IMR-90 (cell line): Measurements from ENCODE around the gene CHN2. TPM values are rescaled to one million over a fixed set of nuclear protein-coding genes. Genes with fewer than 3 reads are reported as not detected.

ENCODE experiments used
- ATAC-seq: fragments of 200-7000 bp; cut with Tn5 transposase; 2 replicates; pipeline ENCODE4 v1.9.1; 2020; ENCODE audit warnings: low read depth, mild to moderate bottlenecking, moderate library complexity
- BruUV-seq: library from RNA; stranded (reverse); fragments of 400-500 nt; replicated peaks from 2 replicates; lab custom pipeline; 2021; lab: Mats Ljungman, UMichigan
- CTCF ChIA-PET: fragments of 300-600 bp; formaldehyde crosslinking; extraction: SDS; loops from one replicate; lab custom pipeline; 2021; ENCODE audit warnings: antibody characterized with exemption; lab: Yijun Ruan, JAX
- POLR2A ChIA-PET: fragments of 300-600 bp; sonication (Branson Sonifier 250); formaldehyde crosslinking; loops from one replicate; lab custom pipeline; 2022; ENCODE audit warnings: antibody characterized with exemption; ENCODE audit not compliant: unreplicated experiment; lab: Charles Lee
- DNase-seq: peaks from one replicate; pipeline ENCODE4 v3.0.0; 2013
- H2AFZ ChIP-seq: replicated peaks from 2 replicates; pipeline ENCODE3; 2013; ENCODE audit warnings: low read length, mild to moderate bottlenecking; ENCODE audit not compliant: poor library complexity
- H2AK5ac ChIP-seq: 2 replicates; pipeline ENCODE4 v1.6.1; 2013; ENCODE audit warnings: low read depth, low read length, inconsistent platforms
- H2AK9ac ChIP-seq: replicated peaks from 2 replicates; pipeline ENCODE3; 2013; ENCODE audit warnings: mild to moderate bottlenecking, low read depth, low read length, moderate library complexity; ENCODE audit not compliant: poor library complexity
- H2BK120ac ChIP-seq: 2 replicates; pipeline ENCODE4 v1.6.1; 2013; ENCODE audit warnings: low read depth, low read length, inconsistent platforms
- H2BK15ac ChIP-seq: 3 replicates; pipeline ENCODE4 v1.6.1; 2013; ENCODE audit warnings: low read depth, low read length, inconsistent platforms
- H2BK20ac ChIP-seq: 2 replicates; pipeline ENCODE4 v1.6.1; 2013; ENCODE audit warnings: low read depth, mild to moderate bottlenecking, inconsistent platforms, low read length, moderate library complexity
- H2BK5ac ChIP-seq: 2 replicates; pipeline ENCODE4 v1.6.1; 2013; ENCODE audit warnings: mild to moderate bottlenecking, low read depth, low read length, inconsistent platforms; ENCODE audit not compliant: poor library complexity, severe bottlenecking
- H3K14ac ChIP-seq: replicated peaks from 2 replicates; pipeline ENCODE4 v1.6.1; 2013; ENCODE audit warnings: low read depth, low read length, inconsistent platforms
- H3K18ac ChIP-seq: 2 replicates; pipeline ENCODE4 v1.6.1; 2013; ENCODE audit warnings: low read depth, low read length, control low read depth
- H3K23ac ChIP-seq: 2 replicates; pipeline ENCODE4 v1.6.1; 2013; ENCODE audit warnings: low read depth, low read length, inconsistent platforms
- H3K27ac ChIP-seq: 2 replicates; pipeline ENCODE4 v1.5.1; 2013; ENCODE audit warnings: mild to moderate bottlenecking, control low read depth, low read length; ENCODE audit not compliant: insufficient read depth
- H3K27me3 ChIP-seq: 2 replicates; pipeline ENCODE4 v1.6.1; 2013; ENCODE audit warnings: low read length; ENCODE audit not compliant: control insufficient read depth, insufficient read depth
- H3K36me3 ChIP-seq: 2 replicates; pipeline ENCODE4 v1.6.1; 2013; ENCODE audit warnings: low read length, mixed read lengths; ENCODE audit not compliant: control insufficient read depth, insufficient read depth
- H3K4ac ChIP-seq: 2 replicates; pipeline ENCODE4 v1.6.1; 2013; ENCODE audit warnings: low read depth, low read length, inconsistent platforms
- H3K4me1 ChIP-seq: 2 replicates; pipeline ENCODE4 v1.6.1; 2013; ENCODE audit warnings: low read length, mixed read lengths; ENCODE audit not compliant: control insufficient read depth, insufficient read depth
- H3K4me2 ChIP-seq: 2 replicates; pipeline ENCODE4 v1.6.1; 2013; ENCODE audit warnings: low read depth, mild to moderate bottlenecking, control low read depth, low read length, moderate library complexity
- H3K4me3 ChIP-seq: 2 replicates; pipeline ENCODE4 v1.5.1; 2013; ENCODE audit warnings: low read depth, mild to moderate bottlenecking, control low read depth, low read length, moderate library complexity; ENCODE audit not compliant: insufficient read depth
- H3K56ac ChIP-seq: 2 replicates; pipeline ENCODE4 v1.6.1; 2013; ENCODE audit warnings: low read length, inconsistent platforms; ENCODE audit not compliant: insufficient read depth; ENCODE audit errors: extremely low read depth
- H3K79me1 ChIP-seq, 2 experiments: 2 replicates each; pipeline ENCODE4 v1.6.1; 2013; ENCODE audit warnings: low read length in 2 of 2, inconsistent platforms in 1 of 2, low read depth in 1 of 2
- H3K9ac ChIP-seq: 2 replicates; pipeline ENCODE4 v1.6.1; 2013; ENCODE audit warnings: low read depth, low read length, control low read depth
- H3K9me1 ChIP-seq: 2 replicates; pipeline ENCODE4 v1.6.1; 2013; ENCODE audit warnings: low read length, inconsistent platforms; ENCODE audit not compliant: insufficient read depth
- H3K9me3 ChIP-seq: 2 replicates; pipeline ENCODE4 v1.6.1; 2013; ENCODE audit warnings: low read length; ENCODE audit not compliant: control insufficient read depth, insufficient read depth
- H4K20me1 ChIP-seq: 2 replicates; pipeline ENCODE4 v1.6.1; 2013; ENCODE audit warnings: low read length, inconsistent platforms; ENCODE audit not compliant: insufficient read depth
- H4K5ac ChIP-seq: 2 replicates; pipeline ENCODE4 v1.6.1; 2013; ENCODE audit warnings: mild to moderate bottlenecking, low read depth, low read length, control low read depth
- H4K8ac ChIP-seq, 2 experiments: 2 replicates each; pipeline ENCODE4 v1.6.1; 2013; ENCODE audit warnings: low read depth in 2 of 2, low read length in 2 of 2, control low read depth in 1 of 2, inconsistent platforms in 1 of 2
- H4K91ac ChIP-seq: 2 replicates; pipeline ENCODE4 v1.6.1; 2013; ENCODE audit warnings: low read depth, low read length, inconsistent platforms; ENCODE audit not compliant: insufficient read depth
- BHLHE40 ChIP-seq: fragments of 150-350 bp; IDR thresholded peaks from 2 replicates; pipeline ENCODE4 v1.6.1; 2016; ENCODE audit warnings: mild to moderate bottlenecking, low read depth, low read length
- CEBPB ChIP-seq: IDR thresholded peaks from 2 replicates; pipeline ENCODE4 v1.6.1; 2012; ENCODE audit warnings: low read depth, low read length, improper control_type of control experiment
- CHD1 ChIP-seq: IDR thresholded peaks from 2 replicates; pipeline ENCODE4 v1.6.1; 2012; ENCODE audit warnings: low read depth, low read length, improper control_type of control experiment
- CTCF ChIP-seq: conservative IDR thresholded peaks from 2 replicates; pipeline ENCODE4 v1.5.1; 2012; ENCODE audit warnings: mild to moderate bottlenecking, low read depth, low read length, improper control_type of control experiment
- ELK1 ChIP-seq: fragments of 150-350 bp; IDR thresholded peaks from 2 replicates; pipeline ENCODE4 v1.6.1; 2016; ENCODE audit warnings: low read depth, mild to moderate bottlenecking, low read length, moderate library complexity, borderline replicate concordance
- MAFK ChIP-seq: IDR thresholded peaks from 2 replicates; pipeline ENCODE4 v1.6.1; 2012; ENCODE audit warnings: low read depth, low read length, improper control_type of control experiment
- MAZ ChIP-seq: IDR thresholded peaks from 2 replicates; pipeline ENCODE4 v1.6.1; 2012; ENCODE audit warnings: low read depth, mild to moderate bottlenecking, low read length, improper control_type of control experiment, moderate library complexity, borderline replicate concordance
- MXI1 ChIP-seq: IDR thresholded peaks from 2 replicates; pipeline ENCODE4 v1.6.1; 2012; ENCODE audit warnings: low read depth, mild to moderate bottlenecking, low read length, moderate library complexity, borderline replicate concordance
- NFE2L2 ChIP-seq: fragments of 150-350 bp; IDR thresholded peaks from 2 replicates; pipeline ENCODE4 v1.6.1; 2016; ENCODE audit warnings: low read depth, mild to moderate bottlenecking, low read length
- POLR2A ChIP-seq: IDR thresholded peaks from 2 replicates; pipeline ENCODE4 v1.6.1; 2012; ENCODE audit warnings: mild to moderate bottlenecking, low read depth, low read length
- RAD21 ChIP-seq: IDR thresholded peaks from 2 replicates; pipeline ENCODE4 v1.6.1; 2012; ENCODE audit warnings: low read length, improper control_type of control experiment
- RCOR1 ChIP-seq: IDR thresholded peaks from 2 replicates; pipeline ENCODE4 v1.6.1; 2012; ENCODE audit warnings: mild to moderate bottlenecking, low read length, improper control_type of control experiment; ENCODE audit not compliant: insufficient replicate concordance
- RFX5 ChIP-seq: IDR thresholded peaks from 2 replicates; pipeline ENCODE4 v1.8.0; 2012; ENCODE audit warnings: low read depth, mild to moderate bottlenecking, low read length, moderate library complexity
- SMC3 ChIP-seq: fragments of 150-350 bp; IDR thresholded peaks from 2 replicates; pipeline ENCODE4 v1.6.1; 2016; ENCODE audit warnings: low read depth, mild to moderate bottlenecking, antibody characterized with exemption, low read length, moderate library complexity
- USF2 ChIP-seq: fragments of 150-350 bp; IDR thresholded peaks from 2 replicates; pipeline ENCODE4 v1.6.1; 2017; ENCODE audit warnings: mild to moderate bottlenecking, antibody characterized with exemption, low read length, low read depth
- WGBS, 2 experiments: methylation state at CpG; one replicate each; pipeline versions ENCODE4 v1.1.5 to v1.1.7; 2013; ENCODE audit warnings: missing lambda C conversion rate in 2 of 2; ENCODE audit not compliant: insufficient read length in 1 of 2; ENCODE audit errors: extremely low coverage in 2 of 2; 5-methylcytosine and 5-hydroxymethylcytosine counted together
- dilution Hi-C: fragments of 300-500 bp; cut with HindIII; formaldehyde crosslinking; loops from one replicate; pipeline ENCODE4 v1.14.3; 2018; ENCODE audit warnings: low sequenced_read_pairs; ENCODE audit not compliant: unreplicated experiment
- in situ Hi-C: fragments of 300-500 bp; cut with MboI; formaldehyde crosslinking; loops from 3 replicates; pipeline ENCODE4 v1.14.3; 2019; ENCODE audit warnings: low sequenced_read_pairs, inconsistent platforms, mixed read lengths
- intact Hi-C: fragments of 100-400 bp; cut with micrococcal nuclease; formaldehyde crosslinking; loops from 2 replicates; pipeline ENCODE4 v1.10.0; 2022
- polyA plus RNA-seq, 3 experiments: library from polyadenylated mRNA; depleted of rRNA; stranded (reverse); fragments of >200 nt; gene quantifications; 2 replicates each; pipeline ENCODE4 v1.2.3, GENCODE V29; 2012; ENCODE audit warnings: low replicate concordance in 1 of 3
- total RNA-seq: library from RNA; depleted of rRNA; stranded (reverse); fragments of >200 nt; gene quantifications from 2 replicates; pipeline ENCODE4 v1.2.3, GENCODE V29; 2012

The CHN2 gene
- total and polyA plus RNA-seq, 2 of the 4 experiments (the other 2 are of a cell fraction) = not detected

GRCh38 chr7:29146888-29147609 lies 47.5 kb upstream of the CHN2 start:
- no peak overlapping the region for H3K4me3 ChIP-seq
- H3K27ac ChIP-seq = no peak overlapping the region
- no peak overlapping the region for H3K23ac ChIP-seq
- H2AK5ac ChIP-seq = no peak overlapping the region
- no peak overlapping the region for H4K91ac ChIP-seq
- H2BK15ac ChIP-seq = no peak overlapping the region
- POLR2A ChIA-PET = no interaction called here
- no peaks in the 10 kb centered on the region for H3K9me3 ChIP-seq
- no peak for DNase-seq
- CTCF ChIA-PET = interaction anchor here (1.0 kb wide), 1 partner anchor 10 kb away, joined by 3 read pairs; no protein-coding TSS in a partner anchor
- no peaks in the 10 kb centered on the region for H3K9me1 ChIP-seq
- H4K8ac ChIP-seq = no peak overlapping the region
- H3K56ac ChIP-seq = no peak overlapping the region
- H2AK9ac ChIP-seq = no peak overlapping the region
- no peaks in the 10 kb centered on the region for H3K4me1 ChIP-seq
- TF ChIP-seq CHD1 (no peak), RAD21 (no peak), MAFK (no peak), RCOR1 (no peak), POLR2A (no peak), ELK1 (no peak), SMC3 (no peak), USF2 (no peak), MAZ (no peak), NFE2L2 (no peak), RFX5 (no peak), CEBPB (no peak), BHLHE40 (no peak), MXI1 (no peak), CTCF (no peak)
- no peak overlapping the region for H4K5ac ChIP-seq
- no peak overlapping the region for H3K14ac ChIP-seq
- intact Hi-C loops = no loop called here
- in situ Hi-C loops = no loop called here
- WGBS, 2 experiments = 20% methylated on average over 1 of the region's 14 CpGs; no CpG with 5 or more reads in 1 of the 2 experiments
- H3K36me3 ChIP-seq = no peaks in the 10 kb centered on the region
- H2AFZ ChIP-seq = no peak overlapping the region
- no peak overlapping the region for H3K4ac ChIP-seq
- no peak overlapping the region for H2BK5ac ChIP-seq
- no peak overlapping the region for H2BK20ac ChIP-seq
- peaks cover 22% of the 10 kb centered on the region for H3K27me3 ChIP-seq
- dilution Hi-C loops = no loop called here
- no peaks in the 10 kb centered on the region for H4K20me1 ChIP-seq
- H3K18ac ChIP-seq = no peak overlapping the region
- no peak overlapping the region for H3K9ac ChIP-seq
- no peaks in the 10 kb centered on the region for H3K79me1 ChIP-seq
- no TSS peak for BruUV-seq
- no peak for ATAC-seq
- no peak overlapping the region for H3K4me2 ChIP-seq
- H2BK120ac ChIP-seq = no peak overlapping the region
